Type B pancreatic cell (in vitro differentiated cells): ENCODE measurements around the gene KCNG3. TPM values are rescaled to one million over a fixed set of nuclear protein-coding genes. Genes with fewer than 3 reads are reported as not detected.

Experiments used
- DNase-seq: peaks from one replicate; pipeline ENCODE4 v3.0.0; 2021; ENCODE audit warnings: mixed read lengths; ENCODE audit not compliant: unreplicated experiment; ENCODE audit errors: extremely low spot score
- H3K27ac Mint-ChIP-seq: 2 replicates; pipeline ENCODE4 v1.8.0; 2021; ENCODE audit warnings: mild to moderate bottlenecking, mixed read lengths
- H3K27me3 Mint-ChIP-seq: 2 replicates; pipeline ENCODE4 v1.8.0; 2021; ENCODE audit warnings: mixed read lengths
- H3K36me3 Mint-ChIP-seq: 2 replicates; pipeline ENCODE4 v1.8.0; 2021; ENCODE audit warnings: mixed read lengths
- H3K4me1 Mint-ChIP-seq: one replicate; pipeline ENCODE4 v1.8.0; 2021; ENCODE audit warnings: mixed read lengths; ENCODE audit not compliant: unreplicated experiment
- H3K4me3 Mint-ChIP-seq: 2 replicates; pipeline ENCODE4 v1.8.0; 2021; ENCODE audit warnings: mild to moderate bottlenecking, mixed read lengths
- H3K9me3 Mint-ChIP-seq: 2 replicates; pipeline ENCODE4 v1.8.0; 2021; ENCODE audit warnings: mixed read lengths
- total RNA-seq: library from RNA; stranded (reverse); gene quantifications from 2 replicates; pipeline ENCODE4 v1.2.1, GENCODE V29; 2021; ENCODE audit warnings: low replicate concordance
- TF ChIP-seq, protein P1 (sequence below): fragments of 200-600 bp; sonication (generic); conservative IDR thresholded peaks from 2 replicates; pipeline ENCODE4 v1.5.0; 2021; ENCODE audit warnings: antibody characterized with exemption, mild to moderate bottlenecking

The KCNG3 gene
- total RNA-seq, 1 donor from 2014 or later, result 0.65 TPM

DNA sequence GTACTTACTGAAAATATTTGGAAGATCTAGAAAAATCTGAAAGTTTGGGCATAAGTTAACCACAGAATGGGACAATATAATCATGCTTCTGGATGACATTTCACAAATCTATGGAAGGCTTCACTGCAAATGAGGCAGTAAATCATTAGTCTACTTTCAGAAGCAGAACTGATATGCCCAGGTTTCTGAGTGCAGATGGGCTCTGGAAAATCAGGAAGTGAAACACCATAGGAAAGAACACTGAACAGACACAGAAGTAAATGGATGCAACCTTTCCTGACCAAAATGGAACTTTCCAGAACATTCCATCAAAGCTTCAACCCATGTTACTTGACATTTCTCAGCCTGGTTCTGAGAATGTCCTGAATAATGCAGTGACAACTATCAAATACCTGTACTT, 55.1 kb downstream of the KCNG3 start:
- no peak overlapping the region for H3K4me3 Mint-ChIP-seq
- no peaks in the 10 kb centered on the region for H3K4me1 Mint-ChIP-seq
- H3K27me3 Mint-ChIP-seq, result peaks cover 3% of the 10 kb centered on the region
- TF ChIP-seq, protein P1, sequence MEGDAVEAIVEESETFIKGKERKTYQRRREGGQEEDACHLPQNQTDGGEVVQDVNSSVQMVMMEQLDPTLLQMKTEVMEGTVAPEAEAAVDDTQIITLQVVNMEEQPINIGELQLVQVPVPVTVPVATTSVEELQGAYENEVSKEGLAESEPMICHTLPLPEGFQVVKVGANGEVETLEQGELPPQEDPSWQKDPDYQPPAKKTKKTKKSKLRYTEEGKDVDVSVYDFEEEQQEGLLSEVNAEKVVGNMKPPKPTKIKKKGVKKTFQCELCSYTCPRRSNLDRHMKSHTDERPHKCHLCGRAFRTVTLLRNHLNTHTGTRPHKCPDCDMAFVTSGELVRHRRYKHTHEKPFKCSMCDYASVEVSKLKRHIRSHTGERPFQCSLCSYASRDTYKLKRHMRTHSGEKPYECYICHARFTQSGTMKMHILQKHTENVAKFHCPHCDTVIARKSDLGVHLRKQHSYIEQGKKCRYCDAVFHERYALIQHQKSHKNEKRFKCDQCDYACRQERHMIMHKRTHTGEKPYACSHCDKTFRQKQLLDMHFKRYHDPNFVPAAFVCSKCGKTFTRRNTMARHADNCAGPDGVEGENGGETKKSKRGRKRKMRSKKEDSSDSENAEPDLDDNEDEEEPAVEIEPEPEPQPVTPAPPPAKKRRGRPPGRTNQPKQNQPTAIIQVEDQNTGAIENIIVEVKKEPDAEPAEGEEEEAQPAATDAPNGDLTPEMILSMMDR, result no peak
- H3K9me3 Mint-ChIP-seq, result no peaks in the 10 kb centered on the region
- DNase-seq, result no peak
- H3K36me3 Mint-ChIP-seq, result no peaks in the 10 kb centered on the region
- no peak overlapping the region for H3K27ac Mint-ChIP-seq

DNA sequence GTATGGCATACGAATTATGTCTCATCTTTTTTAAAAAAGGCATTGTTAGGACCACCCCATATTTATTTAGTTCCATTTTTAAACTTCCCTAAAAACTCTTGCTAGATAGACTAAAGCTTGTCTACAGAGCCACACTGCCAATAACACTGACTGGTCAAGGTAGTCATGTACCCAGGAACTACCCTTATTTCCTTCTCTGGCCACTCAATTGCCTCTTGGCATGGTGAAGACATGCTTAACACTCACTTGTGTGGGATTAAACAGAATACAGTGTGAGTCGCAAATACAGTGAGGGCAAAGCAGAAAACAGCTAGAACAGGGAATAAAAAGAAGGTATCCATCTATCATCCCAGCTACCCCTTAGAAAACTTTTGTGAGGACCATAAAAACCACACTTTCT, 57.4 kb downstream of the KCNG3 start:
- Mint-ChIP-seq H3K4me3 (no peak overlapping the region), H3K36me3 (no peaks in the 10 kb centered on the region), H3K4me1 (no peaks in the 10 kb centered on the region), H3K9me3 (no peaks in the 10 kb centered on the region), H3K27me3 (peaks cover 3% of the 10 kb centered on the region), H3K27ac (no peak overlapping the region)
- TF ChIP-seq, protein P1, result no peak
- no peak for DNase-seq

DNA sequence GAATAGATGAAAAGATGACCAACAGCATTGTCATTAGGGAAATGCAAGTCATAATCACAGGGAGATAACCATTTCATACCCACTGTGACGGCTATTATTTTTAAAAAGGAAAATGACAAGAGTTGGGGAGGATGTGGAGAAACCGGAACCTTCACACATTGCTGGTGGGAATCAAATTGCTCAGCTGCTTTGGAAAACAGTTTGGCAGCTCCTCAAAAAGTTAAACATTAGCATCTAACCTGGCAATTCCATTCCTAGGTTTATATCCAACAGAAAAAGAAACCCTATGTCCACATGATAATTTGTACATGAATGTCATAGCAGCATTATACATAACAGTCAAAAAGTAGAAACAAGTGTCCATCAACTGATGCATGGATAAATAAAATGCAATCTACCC, 58.2 kb downstream of the KCNG3 start:
- no peak overlapping the region for H3K27ac Mint-ChIP-seq
- DNase-seq, result no peak
- H3K4me3 Mint-ChIP-seq, result no peak overlapping the region
- H3K4me1 Mint-ChIP-seq, result no peaks in the 10 kb centered on the region
- no peaks in the 10 kb centered on the region for H3K9me3 Mint-ChIP-seq
- H3K27me3 Mint-ChIP-seq, result peaks cover 3% of the 10 kb centered on the region
- no peaks in the 10 kb centered on the region for H3K36me3 Mint-ChIP-seq
- TF ChIP-seq, protein P1, result no peak

DNA sequence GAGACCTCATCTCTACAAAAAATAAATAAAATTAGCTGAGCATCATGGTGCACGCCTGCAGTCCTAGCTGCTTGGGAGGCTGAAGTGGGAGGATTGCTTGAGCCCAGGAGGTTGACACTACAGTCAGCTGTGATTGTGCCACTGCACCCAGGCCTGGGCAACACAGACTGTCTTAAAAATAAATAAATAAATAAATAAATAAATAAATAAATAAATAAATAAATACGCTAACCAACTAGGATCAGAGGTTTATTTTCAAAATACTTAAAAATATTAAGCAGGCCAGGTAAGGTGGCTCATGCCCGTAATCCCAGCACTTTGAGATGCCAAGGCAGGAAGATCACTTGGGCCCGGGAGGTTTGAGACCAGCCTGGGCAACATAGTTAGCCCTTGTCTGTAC, 63.6 kb downstream of the KCNG3 start:
- TF ChIP-seq, protein P1, result no peak
- Mint-ChIP-seq H3K36me3 (no peaks in the 10 kb centered on the region), H3K27me3 (no peaks in the 10 kb centered on the region), H3K9me3 (no peaks in the 10 kb centered on the region), H3K4me3 (no peak overlapping the region), H3K4me1 (peaks cover 8% of the 10 kb centered on the region), H3K27ac (no peak overlapping the region)
- no peak for DNase-seq

DNA sequence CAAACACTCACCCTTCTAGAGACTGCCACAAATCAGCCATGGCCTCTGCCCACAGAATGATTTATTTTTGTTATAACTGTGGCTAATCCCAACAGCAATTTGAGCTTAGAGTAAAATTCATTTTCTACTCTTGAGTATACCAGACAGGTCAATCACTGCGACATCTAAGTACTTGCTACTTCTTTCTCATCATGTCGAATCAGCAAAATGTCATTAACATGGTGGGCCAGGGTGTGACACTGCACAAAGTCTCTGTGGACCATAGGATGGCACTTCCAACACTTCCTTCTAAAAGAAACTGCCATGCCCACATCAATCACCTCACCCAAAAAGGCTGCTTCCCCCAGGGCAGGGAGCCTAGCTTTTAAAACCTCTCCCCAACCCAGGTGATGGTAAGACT, 64.4 kb downstream of the KCNG3 start:
- H3K27me3 Mint-ChIP-seq, result no peaks in the 10 kb centered on the region
- no peaks in the 10 kb centered on the region for H3K9me3 Mint-ChIP-seq
- no peak for DNase-seq
- H3K27ac Mint-ChIP-seq, result no peak overlapping the region
- TF ChIP-seq, protein P1, result no peak
- H3K4me1 Mint-ChIP-seq, result peaks cover 10% of the 10 kb centered on the region
- H3K4me3 Mint-ChIP-seq, result no peak overlapping the region
- no peaks in the 10 kb centered on the region for H3K36me3 Mint-ChIP-seq

DNA sequence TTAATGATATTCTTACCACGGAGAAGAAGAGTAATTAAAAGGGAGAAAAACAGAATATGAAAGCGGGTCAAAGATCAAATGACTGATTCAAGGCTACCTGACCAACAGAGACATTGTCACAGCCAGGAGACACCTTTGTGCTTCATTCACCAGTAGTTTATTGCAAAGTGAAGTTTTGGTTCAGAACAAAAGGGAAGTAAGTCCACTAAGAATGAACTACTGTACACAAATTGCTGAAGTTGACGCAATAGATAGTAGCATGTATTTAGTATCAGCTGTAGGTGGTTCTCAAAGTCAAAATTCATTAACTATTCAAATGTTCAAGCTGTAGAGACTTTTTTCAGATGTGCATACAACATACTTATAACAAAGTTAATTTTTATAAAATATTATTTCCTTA, 68.1 kb downstream of the KCNG3 start:
- no peaks in the 10 kb centered on the region for H3K36me3 Mint-ChIP-seq
- peaks cover 19% of the 10 kb centered on the region for H3K4me1 Mint-ChIP-seq
- no peaks in the 10 kb centered on the region for H3K27me3 Mint-ChIP-seq
- no peak overlapping the region for H3K27ac Mint-ChIP-seq
- H3K4me3 Mint-ChIP-seq, result no peak overlapping the region
- no peak for DNase-seq
- TF ChIP-seq, protein P1, result no peak
- no peaks in the 10 kb centered on the region for H3K9me3 Mint-ChIP-seq
